T1000 (cell line): ENCODE results near the gene ATP5PD.

Source experiments
- DNase-seq: peaks from one replicate; lab custom pipeline; 2025; ENCODE audit warnings: mixed read lengths; lab: John Stamatoyannopoulos, UW

The ATP5PD gene

GRCh38 chr17:74994440-74994839 lies 52.3 kb downstream of the ATP5PD start:
- DNase-seq = no peak

- no peak for DNase-seq
Observed at GRCh38 chr17:74992223-74992622, 54.5 kb downstream of the ATP5PD start.

- DNase-seq = no peak
Observed at GRCh38 chr17:74990581-74991105, 56.1 kb downstream of the ATP5PD start.
